H9 (cell line): ENCODE measurements around the gene N4BP2L1. TPM values are rescaled to one million over a fixed set of nuclear protein-coding genes. Genes with fewer than 3 reads are reported as not detected.

Source experiments
- DNase-seq: peaks from one replicate; pipeline ENCODE4 v3.0.0-alpha.2; 2017
- H2AFZ ChIP-seq: one replicate; pipeline ENCODE4 v1.6.1; 2013; ENCODE audit warnings: mild to moderate bottlenecking, low read length, control low read depth, moderate library complexity
- H2AK5ac ChIP-seq: 2 replicates; pipeline ENCODE4 v1.6.1; 2013; ENCODE audit warnings: low read length, control low read depth, mixed read lengths; ENCODE audit not compliant: insufficient read length
- H2BK120ac ChIP-seq: one replicate; pipeline ENCODE4 v1.6.1; 2013; ENCODE audit warnings: low read depth, mild to moderate bottlenecking, low read length, control low read depth, inconsistent platforms; ENCODE audit not compliant: poor library complexity, severe bottlenecking
- H2BK12ac ChIP-seq: 2 replicates; pipeline ENCODE4 v1.6.1; 2013; ENCODE audit warnings: low read length, control low read depth, mixed read lengths, low read depth; ENCODE audit not compliant: insufficient read length
- H2BK15ac ChIP-seq: 2 replicates; pipeline ENCODE4 v1.6.1; 2013; ENCODE audit warnings: low read depth, low read length, control low read depth
- H2BK20ac ChIP-seq: one replicate; pipeline ENCODE4 v1.6.1; 2013; ENCODE audit warnings: low read depth, mild to moderate bottlenecking, low read length, control low read depth, inconsistent platforms; ENCODE audit not compliant: poor library complexity, severe bottlenecking
- H2BK5ac ChIP-seq: 2 replicates; pipeline ENCODE4 v1.6.1; 2013; ENCODE audit warnings: low read length, control low read depth, mixed read lengths; ENCODE audit not compliant: insufficient read length
- H3K14ac ChIP-seq: 2 replicates; pipeline ENCODE4 v1.6.1; 2013; ENCODE audit warnings: low read length, control low read depth; ENCODE audit not compliant: insufficient read depth
- H3K18ac ChIP-seq: 2 replicates; pipeline ENCODE4 v1.6.1; 2013; ENCODE audit warnings: low read depth, mild to moderate bottlenecking, mixed read lengths, low read length, control low read depth; ENCODE audit not compliant: insufficient read length
- H3K23ac ChIP-seq: 2 replicates; pipeline ENCODE4 v1.6.1; 2013; ENCODE audit warnings: low read length, control low read depth, mixed read lengths, low read depth; ENCODE audit not compliant: insufficient read length
- H3K23me2 ChIP-seq: 2 replicates; pipeline ENCODE4 v1.6.1; 2013; ENCODE audit warnings: low read depth, mild to moderate bottlenecking, mixed read lengths, low read length, control low read depth; ENCODE audit not compliant: insufficient read length, poor library complexity, severe bottlenecking
- H3K27ac ChIP-seq: 2 replicates; pipeline ENCODE4 v1.5.1; 2013; ENCODE audit warnings: low read length, control low read depth, mixed read lengths, low read depth; ENCODE audit not compliant: insufficient read length
- H3K27me3 ChIP-seq: 2 replicates; pipeline ENCODE4 v1.6.1; 2013; ENCODE audit warnings: low read length, control low read depth, inconsistent platforms; ENCODE audit not compliant: insufficient read depth
- H3K4ac ChIP-seq: 2 replicates; pipeline ENCODE4 v1.6.1; 2013; ENCODE audit warnings: low read depth, mild to moderate bottlenecking, control low read depth, inconsistent platforms, low read length, moderate library complexity
- H3K4me1 ChIP-seq: 2 replicates; pipeline ENCODE4 v1.6.1; 2013; ENCODE audit warnings: low read length, control low read depth, inconsistent platforms; ENCODE audit not compliant: insufficient read depth
- H3K4me2 ChIP-seq: 2 replicates; pipeline ENCODE4 v1.6.1; 2013; ENCODE audit warnings: low read length, control low read depth, mixed read lengths; ENCODE audit not compliant: insufficient read length, insufficient read depth
- H3K56ac ChIP-seq: 2 replicates; pipeline ENCODE4 v1.6.1; 2013; ENCODE audit warnings: low read depth, mild to moderate bottlenecking, mixed read lengths, low read length, control low read depth; ENCODE audit not compliant: insufficient read length
- H3K79me1 ChIP-seq: 2 replicates; pipeline ENCODE4 v1.6.1; 2013; ENCODE audit warnings: low read depth, mild to moderate bottlenecking, moderate library complexity, low read length, control low read depth, inconsistent platforms; ENCODE audit not compliant: insufficient read depth, poor library complexity, severe bottlenecking
- H3K79me2 ChIP-seq: 2 replicates; pipeline ENCODE4 v1.6.1; 2013; ENCODE audit warnings: low read length, control low read depth, inconsistent platforms; ENCODE audit not compliant: insufficient read depth
- H3K9ac ChIP-seq: 2 replicates; pipeline ENCODE4 v1.6.1; 2013; ENCODE audit warnings: low read length, control low read depth, mixed read lengths; ENCODE audit not compliant: insufficient read length; ENCODE audit errors: extremely low read depth
- H3K9me3 ChIP-seq: one replicate; pipeline ENCODE4 v1.6.1; 2013; ENCODE audit warnings: low read depth, low read length, inconsistent platforms; ENCODE audit not compliant: control insufficient read depth
- H3T11ph ChIP-seq: one replicate; pipeline ENCODE4 v1.6.1; 2013; ENCODE audit warnings: mild to moderate bottlenecking, low read length, control low read depth, inconsistent platforms
- H4K20me1 ChIP-seq: one replicate; pipeline ENCODE4 v1.6.1; 2013; ENCODE audit not compliant: control insufficient read depth, insufficient read length, insufficient read depth
- H4K5ac ChIP-seq: 2 replicates; pipeline ENCODE4 v1.6.1; 2013; ENCODE audit warnings: low read depth, mild to moderate bottlenecking, mixed read lengths, low read length, control low read depth; ENCODE audit not compliant: insufficient read length
- H4K8ac ChIP-seq: replicated peaks from 2 replicates; pipeline ENCODE4 v1.6.1; 2013; ENCODE audit warnings: low read length, control low read depth, mixed read lengths, low read depth; ENCODE audit not compliant: insufficient read length
- H4K91ac ChIP-seq: 2 replicates; pipeline ENCODE4 v1.6.1; 2013; ENCODE audit warnings: low read depth, mild to moderate bottlenecking, moderate library complexity, mixed read lengths, low read length, control low read depth; ENCODE audit not compliant: insufficient read length
- H3K27ac Mint-ChIP-seq, 3 experiments: 2 replicates in 2 of 3; 3 replicates in 1 of 3; pipeline ENCODE4 v1.8.0; 2020 to 2021; ENCODE audit warnings: mixed read lengths in 3 of 3, mild to moderate bottlenecking in 1 of 3, moderate library complexity in 1 of 3
- H3K27me3 Mint-ChIP-seq: 2 replicates; pipeline ENCODE4 v1.8.0; 2021; ENCODE audit warnings: low read depth, mild to moderate bottlenecking, moderate library complexity, mixed read lengths
- H3K36me3 Mint-ChIP-seq, 3 experiments: 2 replicates in 2 of 3; 3 replicates in 1 of 3; pipeline ENCODE4 v1.8.0; 2020 to 2021; ENCODE audit warnings: low read depth in 3 of 3, mixed read lengths in 3 of 3; ENCODE audit not compliant: insufficient read depth in 1 of 3
- H3K4me1 Mint-ChIP-seq, 2 experiments: 2 replicates each; pipeline ENCODE4 v1.8.0; 2020; ENCODE audit warnings: mixed read lengths in 2 of 2
- H3K4me3 Mint-ChIP-seq, 2 experiments: 2 replicates in 1 of 2; 3 replicates in 1 of 2; pipeline ENCODE4 v1.8.0; 2020 to 2021; ENCODE audit warnings: mild to moderate bottlenecking in 2 of 2, mixed read lengths in 2 of 2, moderate library complexity in 1 of 2
- H3K9me3 Mint-ChIP-seq, 2 experiments: 2 replicates in 1 of 2; 3 replicates in 1 of 2; pipeline ENCODE4 v1.8.0; 2020; ENCODE audit warnings: mild to moderate bottlenecking in 2 of 2, mixed read lengths in 2 of 2, moderate library complexity in 1 of 2
- CTCF ChIP-seq: fragments of 200-600 bp; sonication (generic); conservative IDR thresholded peaks from 3 replicates; pipeline ENCODE4 v1.8.0; 2021; ENCODE audit warnings: antibody characterized with exemption, mild to moderate bottlenecking
- WGBS: extraction: QIAGEN DNeasy Blood & Tissue Kit; methylation state at CpG from one replicate; pipeline ENCODE4 v1.1.7; 2013; ENCODE audit warnings: missing lambda C conversion rate, low lambda C conversion rate, mixed read lengths; ENCODE audit not compliant: insufficient read length; ENCODE audit errors: extremely low coverage; 5-methylcytosine and 5-hydroxymethylcytosine counted together
- total RNA-seq: library from RNA; stranded (reverse); gene quantifications from 2 replicates; pipeline ENCODE4 v1.2.1, GENCODE V29; 2021

Gene N4BP2L1
- total RNA-seq, 1 experiment from 2014 or later: 1.5 TPM

- Histone ChIP-seq H2AK5ac (no peak overlapping the region), H4K8ac (no peak overlapping the region), H3T11ph (no peak overlapping the region), H3K4me2 (no peak overlapping the region), H2BK5ac (no peak overlapping the region), H3K27me3 (no peaks in the 10 kb centered on the region), H2BK12ac (no peak overlapping the region), H4K20me1 (no peaks in the 10 kb centered on the region), H3K23me2 (no peaks in the 10 kb centered on the region), H2AFZ (no peak overlapping the region), H3K14ac (no peak overlapping the region), H3K79me1 (no peaks in the 10 kb centered on the region), H2BK15ac (no peak overlapping the region), H3K4me1 (no peaks in the 10 kb centered on the region), H4K91ac (no peak overlapping the region), H4K5ac (no peak overlapping the region), H2BK120ac (no peak overlapping the region), H3K4ac (no peak overlapping the region), H2BK20ac (no peak overlapping the region), H3K18ac (no peak overlapping the region), H3K9me3 (no peaks in the 10 kb centered on the region), H3K23ac (no peak overlapping the region), H3K27ac (no peak overlapping the region), H3K79me2 (no peaks in the 10 kb centered on the region), H3K9ac (no peak overlapping the region), H3K56ac (no peak overlapping the region)
- WGBS: no CpG with 5 or more reads among the region's 5 CpGs
- no peak overlapping the region for H3K27ac Mint-ChIP-seq
- DNase-seq: no peak
- H3K27me3 Mint-ChIP-seq: no peaks in the 10 kb centered on the region
- H3K4me3 Mint-ChIP-seq: no peak overlapping the region
- peaks cover 0 to 12% (median 7%) of the 10 kb centered on the region in 3 experiments; a peak in 6 of 7 replicates for H3K36me3 Mint-ChIP-seq
- H3K9me3 Mint-ChIP-seq: no peaks in the 10 kb centered on the region
- no peak for TF ChIP-seq CTCF
- no peaks in the 10 kb centered on the region for H3K4me1 Mint-ChIP-seq
These were observed 43.9 kb downstream of the N4BP2L1 start for GRCh38 chr13:32383836-32384618.
